Karpas-422 (cell line): ENCODE data around the gene HS3ST6. TPM values are rescaled to one million over a fixed set of nuclear protein-coding genes. Genes with fewer than 3 reads are reported as not detected.

Experiments
- DNase-seq: peaks from one replicate; pipeline ENCODE4 v3.0.0-alpha.2; 2015
- H2AFZ ChIP-seq: fragments of 200-600 bp; sonication (generic); 2 replicates; pipeline ENCODE4 v1.6.1; 2014; ENCODE audit warnings: antibody characterized with exemption, low read length, mixed read lengths
- H3K27ac ChIP-seq: fragments of 200-600 bp; sonication (generic); 2 replicates; pipeline ENCODE4 v1.5.1; 2014; ENCODE audit warnings: mild to moderate bottlenecking, low read length, moderate library complexity
- H3K27me3 ChIP-seq: fragments of 200-600 bp; sonication (generic); 2 replicates; pipeline ENCODE4 v1.6.1; 2014; ENCODE audit warnings: low read length, mixed read lengths
- H3K36me3 ChIP-seq: fragments of 200-600 bp; sonication (generic); 2 replicates; pipeline ENCODE4 v1.6.1; 2014; ENCODE audit warnings: low read length, mixed read lengths; ENCODE audit not compliant: insufficient read depth
- H3K4me1 ChIP-seq: fragments of 200-600 bp; sonication (generic); 2 replicates; pipeline ENCODE4 v1.6.1; 2014; ENCODE audit warnings: mild to moderate bottlenecking, low read length, mixed read lengths
- H3K4me2 ChIP-seq: fragments of 200-600 bp; sonication (generic); 2 replicates; pipeline ENCODE4 v1.6.1; 2014; ENCODE audit warnings: low read length, low read depth, mild to moderate bottlenecking; ENCODE audit not compliant: poor library complexity, severe bottlenecking
- H3K4me3 ChIP-seq: fragments of 200-600 bp; sonication (generic); 2 replicates; pipeline ENCODE4 v1.5.1; 2014; ENCODE audit warnings: mild to moderate bottlenecking, antibody characterized with exemption, low read length, mixed read lengths
- H3K79me2 ChIP-seq: fragments of 200-600 bp; sonication (generic); 2 replicates; pipeline ENCODE4 v1.6.1; 2014; ENCODE audit warnings: mild to moderate bottlenecking, low read length, mixed read lengths
- H3K9ac ChIP-seq: fragments of 200-600 bp; sonication (generic); 2 replicates; pipeline ENCODE4 v1.6.0; 2014; ENCODE audit warnings: low read length
- H3K9me2 ChIP-seq: fragments of 200-600 bp; sonication (generic), shearing (Covaris generic); replicated peaks from 2 replicates; pipeline ENCODE4 v1.6.0; 2014; ENCODE audit warnings: mild to moderate bottlenecking, low read length, moderate library complexity; ENCODE audit not compliant: insufficient read depth
- H3K9me3 ChIP-seq: fragments of 300-700, 200-600 bp; sonication (generic); 2 replicates; pipeline ENCODE4 v1.6.1; 2014; ENCODE audit warnings: low read length, mixed read lengths
- H4K20me1 ChIP-seq: fragments of 200-600 bp; sonication (generic); 2 replicates; pipeline ENCODE4 v1.6.1; 2014; ENCODE audit warnings: mild to moderate bottlenecking, antibody characterized with exemption, low read length, low read depth; ENCODE audit not compliant: insufficient read depth
- total RNA-seq: library from RNA; depleted of rRNA; stranded (reverse); fragments of >200 nt; shearing (Covaris generic); gene quantifications from 2 replicates; pipeline ENCODE4 v1.2.3, GENCODE V29; 2014; ENCODE audit warnings: low replicate concordance

The HS3ST6 gene
- total RNA-seq, 1 experiment from 2014 or later = not detected

- Histone ChIP-seq H3K4me2 (no peak overlapping the region), H3K4me1 (no peaks in the 10 kb centered on the region)
Observed at GRCh38 chr16:1950559-1950958, 32.3 kb upstream of the HS3ST6 start.

GRCh38 chr16:1950047-1950446 is 31.8 kb upstream of the HS3ST6 start:
- no peak for DNase-seq
- Histone ChIP-seq H3K4me2 (no peak overlapping the region), H2AFZ (no peak overlapping the region), H3K79me2 (no peaks in the 10 kb centered on the region), H3K27me3 (no peaks in the 10 kb centered on the region), H3K4me3 (no peak overlapping the region), H4K20me1 (no peaks in the 10 kb centered on the region), H3K27ac (no peak overlapping the region), H3K36me3 (no peaks in the 10 kb centered on the region), H3K9me3 (no peaks in the 10 kb centered on the region), H3K4me1 (no peaks in the 10 kb centered on the region), H3K9ac (no peak overlapping the region), H3K9me2 (no peaks in the 10 kb centered on the region)

More at GRCh38 chr16:1950559-1950958, 32.3 kb upstream of the HS3ST6 start:
- no peak overlapping the region for H2AFZ ChIP-seq
- no peak overlapping the region for H3K9ac ChIP-seq
- H3K9me2 ChIP-seq = no peaks in the 10 kb centered on the region
- H3K27me3 ChIP-seq = no peaks in the 10 kb centered on the region
- no peak overlapping the region for H3K4me3 ChIP-seq
- no peaks in the 10 kb centered on the region for H3K79me2 ChIP-seq
- H3K36me3 ChIP-seq = no peaks in the 10 kb centered on the region
- no peaks in the 10 kb centered on the region for H4K20me1 ChIP-seq
- no peaks in the 10 kb centered on the region for H3K9me3 ChIP-seq
- no peak overlapping the region for H3K27ac ChIP-seq
- DNase-seq = no peak

- H3K9me3 ChIP-seq = no peaks in the 10 kb centered on the region
- H3K4me2 ChIP-seq = no peak overlapping the region
- no peaks in the 10 kb centered on the region for H3K27me3 ChIP-seq
- no peaks in the 10 kb centered on the region for H3K79me2 ChIP-seq
- H3K36me3 ChIP-seq = no peaks in the 10 kb centered on the region
- no peaks in the 10 kb centered on the region for H3K9me2 ChIP-seq
- no peak overlapping the region for H3K4me3 ChIP-seq
- no peak overlapping the region for H3K9ac ChIP-seq
- H3K27ac ChIP-seq = no peak overlapping the region
- no peak for DNase-seq
- H3K4me1 ChIP-seq = no peaks in the 10 kb centered on the region
- no peak overlapping the region for H2AFZ ChIP-seq
- H4K20me1 ChIP-seq = no peaks in the 10 kb centered on the region
Observed at GRCh38 chr16:1949507-1949906, 31.3 kb upstream of the HS3ST6 start.

GRCh38 chr16:1947369-1947670 is 29.1 kb upstream of the HS3ST6 start:
- Histone ChIP-seq H3K9me2 (no peaks in the 10 kb centered on the region), H3K27ac (no peak overlapping the region), H4K20me1 (no peaks in the 10 kb centered on the region; the same call in 1 of the 2 replicates), H3K27me3 (no peaks in the 10 kb centered on the region), H3K4me3 (no peak overlapping the region), H3K4me1 (peaks cover 11% of the 10 kb centered on the region), H2AFZ (no peak overlapping the region), H3K9ac (no peak overlapping the region), H3K9me3 (no peaks in the 10 kb centered on the region), H3K4me2 (no peak overlapping the region), H3K79me2 (no peaks in the 10 kb centered on the region), H3K36me3 (no peaks in the 10 kb centered on the region)
- DNase-seq = no peak

GRCh38 chr16:1946495-1947368 is 28.5 kb upstream of the HS3ST6 start:
- Histone ChIP-seq H2AFZ (no peak overlapping the region), H3K4me1 (peaks cover 17% of the 10 kb centered on the region), H3K4me3 (no peak overlapping the region), H3K27me3 (no peaks in the 10 kb centered on the region), H3K9ac (no peak overlapping the region), H3K9me3 (no peaks in the 10 kb centered on the region), H4K20me1 (no peaks in the 10 kb centered on the region; the same call in 1 of the 2 replicates), H3K4me2 (no peak overlapping the region), H3K36me3 (no peaks in the 10 kb centered on the region), H3K79me2 (no peaks in the 10 kb centered on the region), H3K9me2 (no peaks in the 10 kb centered on the region), H3K27ac (no peak overlapping the region)
- no peak for DNase-seq

GRCh38 chr16:1945559-1946391 is 27.6 kb upstream of the HS3ST6 start:
- no peak overlapping the region for H2AFZ ChIP-seq
- no peaks in the 10 kb centered on the region for H3K9me3 ChIP-seq
- no peak overlapping the region for H3K4me2 ChIP-seq
- no peaks in the 10 kb centered on the region for H3K27me3 ChIP-seq
- H3K4me1 ChIP-seq = peaks cover 21% of the 10 kb centered on the region
- no peak overlapping the region for H3K9ac ChIP-seq
- no peaks in the 10 kb centered on the region for H3K79me2 ChIP-seq
- no peaks in the 10 kb centered on the region for H3K9me2 ChIP-seq
- H3K36me3 ChIP-seq = no peaks in the 10 kb centered on the region
- no peaks in the 10 kb centered on the region; the same call in 1 of the 2 replicates for H4K20me1 ChIP-seq
- no peak overlapping the region for H3K27ac ChIP-seq
- H3K4me3 ChIP-seq = no peak overlapping the region
- no peak for DNase-seq

- Histone ChIP-seq H3K27ac (no peak overlapping the region), H3K9me3 (no peaks in the 10 kb centered on the region), H3K4me2 (no peak overlapping the region), H3K79me2 (no peaks in the 10 kb centered on the region), H3K4me1 (peaks cover 21% of the 10 kb centered on the region), H3K9ac (no peak overlapping the region), H4K20me1 (no peaks in the 10 kb centered on the region; the same call in 1 of the 2 replicates), H3K4me3 (no peak overlapping the region), H3K36me3 (no peaks in the 10 kb centered on the region), H3K27me3 (no peaks in the 10 kb centered on the region), H2AFZ (no peak overlapping the region), H3K9me2 (no peaks in the 10 kb centered on the region)
- DNase-seq = no peak
Observed at GRCh38 chr16:1944612-1945199, 26.5 kb upstream of the HS3ST6 start.
